KMS-11 (cell line): ENCODE data around the gene COL7A1.
"Not testable (repeated sequence)": the region's sequence is repeated elsewhere in the genome, so short reads cannot be mapped to it uniquely, and the experiment has no call there.

Source experiments
- H2AFZ ChIP-seq: fragments of 200-600 bp; sonication (generic); 2 replicates; pipeline ENCODE4 v1.6.1; 2016; ENCODE audit warnings: antibody characterized with exemption, mixed run types, low read depth
- H3K27ac ChIP-seq: fragments of 200-600 bp; sonication (generic); 2 replicates; pipeline ENCODE4 v1.6.1; 2016; ENCODE audit warnings: mild to moderate bottlenecking, mixed run types
- H3K27me3 ChIP-seq: fragments of 200-600 bp; sonication (generic); 2 replicates; pipeline ENCODE4 v1.6.1; 2017; ENCODE audit warnings: mild to moderate bottlenecking, low read depth, mixed run types, moderate library complexity; ENCODE audit not compliant: insufficient read depth
- H3K36me3 ChIP-seq: fragments of 200-600 bp; sonication (generic); 2 replicates; pipeline ENCODE4 v1.6.1; 2017; ENCODE audit warnings: mild to moderate bottlenecking, mixed run types; ENCODE audit not compliant: insufficient read depth
- H3K4me1 ChIP-seq: fragments of 200-600 bp; sonication (generic); 2 replicates; pipeline ENCODE4 v1.6.1; 2016; ENCODE audit warnings: mild to moderate bottlenecking, low read depth, mixed run types; ENCODE audit not compliant: poor library complexity, severe bottlenecking
- H3K4me2 ChIP-seq: fragments of 200-600 bp; sonication (generic); 2 replicates; pipeline ENCODE4 v1.7.0; 2016; ENCODE audit warnings: mild to moderate bottlenecking, mixed run types
- H3K4me3 ChIP-seq: fragments of 200-600 bp; sonication (generic); IDR thresholded peaks from 2 replicates; pipeline ENCODE4 v1.6.1; 2017; ENCODE audit warnings: low read depth, low read length, mixed read lengths; ENCODE audit not compliant: insufficient read depth
- H3K79me2 ChIP-seq: fragments of 200-600 bp; sonication (generic); 2 replicates; pipeline ENCODE4 v1.6.1; 2016; ENCODE audit warnings: low read depth, mixed run types; ENCODE audit not compliant: insufficient read depth
- H3K9ac ChIP-seq: fragments of 200-600 bp; sonication (generic); 2 replicates; pipeline ENCODE4 v1.6.1; 2016; ENCODE audit warnings: mild to moderate bottlenecking, mixed run types
- H4K20me1 ChIP-seq: fragments of 200-600 bp; sonication (generic); 2 replicates; pipeline ENCODE4 v1.6.1; 2016; ENCODE audit warnings: mild to moderate bottlenecking, mixed run types; ENCODE audit not compliant: insufficient read depth
- CTCF ChIP-seq: fragments of 200-600 bp; sonication (generic); conservative IDR thresholded peaks from 2 replicates; pipeline ENCODE4 v1.6.1; 2017; ENCODE audit warnings: low read depth, mild to moderate bottlenecking, antibody characterized with exemption, low read length, moderate library complexity, mixed read lengths

Gene COL7A1

GRCh38 chr3:48535578-48535977 lies 59.6 kb downstream of the COL7A1 start:
- Histone ChIP-seq H3K27me3 (no peaks in the 10 kb centered on the region), H3K9ac (no peak overlapping the region), H3K4me1 (no peaks in the 10 kb centered on the region), H3K79me2 (no peaks in the 10 kb centered on the region), H4K20me1 (no peaks in the 10 kb centered on the region), H3K4me2 (no peak overlapping the region), H3K36me3 (no peaks in the 10 kb centered on the region), H3K4me3 (no peak overlapping the region), H2AFZ (no peak overlapping the region), H3K27ac (no peak overlapping the region)
- TF ChIP-seq CTCF = no peak

- no peaks in the 10 kb centered on the region for H3K36me3 ChIP-seq
- H2AFZ ChIP-seq = no peak overlapping the region
- no peak overlapping the region for H3K9ac ChIP-seq
- H4K20me1 ChIP-seq = no peaks in the 10 kb centered on the region
- no peak overlapping the region for H3K27ac ChIP-seq
- no peaks in the 10 kb centered on the region for H3K4me1 ChIP-seq
- no peaks in the 10 kb centered on the region for H3K79me2 ChIP-seq
- H3K27me3 ChIP-seq = no peaks in the 10 kb centered on the region
- TF ChIP-seq CTCF = no peak
- H3K4me2 ChIP-seq = no peak overlapping the region
- no peak overlapping the region for H3K4me3 ChIP-seq
Observed at GRCh38 chr3:48532977-48533337, 62.2 kb downstream of the COL7A1 start.

GRCh38 chr3:48532271-48532976 lies 62.7 kb downstream of the COL7A1 start:
- H2AFZ ChIP-seq = no peak overlapping the region
- no peaks in the 10 kb centered on the region for H3K36me3 ChIP-seq
- H4K20me1 ChIP-seq = no peaks in the 10 kb centered on the region
- H3K4me3 ChIP-seq = no peak overlapping the region
- H3K79me2 ChIP-seq = no peaks in the 10 kb centered on the region
- no peaks in the 10 kb centered on the region for H3K27me3 ChIP-seq
- no peak overlapping the region for H3K4me2 ChIP-seq
- no peaks in the 10 kb centered on the region for H3K4me1 ChIP-seq
- H3K27ac ChIP-seq = no peak overlapping the region
- no peak for TF ChIP-seq CTCF
- H3K9ac ChIP-seq = no peak overlapping the region

GRCh38 chr3:48530701-48531100 lies 64.4 kb downstream of the COL7A1 start:
- H3K9ac ChIP-seq, H4K20me1 ChIP-seq, H3K4me1 ChIP-seq, H3K27ac ChIP-seq, H3K27me3 ChIP-seq, H3K79me2 ChIP-seq, H2AFZ ChIP-seq, H3K4me2 ChIP-seq, H3K36me3 ChIP-seq, H3K4me3 ChIP-seq: not testable (repeated sequence)

- no peak overlapping the region for H3K4me2 ChIP-seq
- H3K9ac ChIP-seq = no peak overlapping the region
- no peak overlapping the region for H3K27ac ChIP-seq
- no peak overlapping the region for H2AFZ ChIP-seq
- no peaks in the 10 kb centered on the region for H3K36me3 ChIP-seq
- H3K79me2 ChIP-seq = no peaks in the 10 kb centered on the region
- no peaks in the 10 kb centered on the region for H3K4me1 ChIP-seq
- no peak for TF ChIP-seq CTCF
- H3K4me3 ChIP-seq = no peak overlapping the region
- H4K20me1 ChIP-seq = no peaks in the 10 kb centered on the region
- no peaks in the 10 kb centered on the region for H3K27me3 ChIP-seq
Observed at GRCh38 chr3:48528754-48529153, 66.4 kb downstream of the COL7A1 start.
